HG02623 (cell line): ENCODE data around the gene HSPA4.
"Not testable (repeated sequence)": the region's sequence is repeated elsewhere in the genome, so short reads cannot be mapped to it uniquely, and the experiment has no call there.

ENCODE experiments used
- ATAC-seq: cut with Tn5 transposase; IDR thresholded peaks from one replicate; pipeline ENCODE4 v1.9.1; 2021; ENCODE audit warnings: moderate library complexity; ENCODE audit not compliant: unreplicated experiment

The HSPA4 gene

DNA sequence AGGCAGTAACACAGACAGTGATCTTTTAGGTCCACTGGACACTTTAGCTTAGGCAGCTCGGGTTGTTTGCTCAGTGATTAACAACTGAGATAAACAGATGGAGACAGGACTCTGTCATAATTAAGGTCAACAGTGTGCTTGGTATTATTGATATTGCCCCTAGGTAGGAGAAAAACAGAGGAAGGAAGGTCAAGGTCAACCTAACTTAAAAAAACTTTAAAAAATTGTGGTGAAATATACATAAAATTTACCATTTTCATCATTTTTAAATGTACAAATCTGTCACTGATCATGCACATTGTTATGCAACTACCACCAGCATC is 2.1 kb upstream of the HSPA4 start:
- ATAC-seq: no peak

DNA sequence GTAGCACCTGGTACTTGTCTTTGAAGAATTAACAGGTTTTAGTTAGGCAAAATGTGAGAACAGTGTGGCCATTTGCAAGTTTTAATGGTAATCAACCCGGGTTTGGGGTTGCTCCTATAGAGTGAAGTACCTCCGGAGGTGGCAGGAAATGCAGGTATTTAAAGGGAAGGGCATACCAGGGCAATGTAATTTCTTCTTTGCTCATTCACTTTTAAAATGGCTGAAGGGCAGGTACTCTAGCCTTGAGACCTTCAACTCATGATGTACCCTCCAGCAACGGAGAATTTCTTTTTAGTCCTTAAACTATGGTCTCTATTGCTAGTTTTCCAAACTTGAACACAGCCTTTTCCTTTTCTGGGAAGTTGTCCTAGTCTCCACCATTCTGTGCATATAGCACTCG is 1.3 kb upstream of the HSPA4 start:
- no peak for ATAC-seq

DNA sequence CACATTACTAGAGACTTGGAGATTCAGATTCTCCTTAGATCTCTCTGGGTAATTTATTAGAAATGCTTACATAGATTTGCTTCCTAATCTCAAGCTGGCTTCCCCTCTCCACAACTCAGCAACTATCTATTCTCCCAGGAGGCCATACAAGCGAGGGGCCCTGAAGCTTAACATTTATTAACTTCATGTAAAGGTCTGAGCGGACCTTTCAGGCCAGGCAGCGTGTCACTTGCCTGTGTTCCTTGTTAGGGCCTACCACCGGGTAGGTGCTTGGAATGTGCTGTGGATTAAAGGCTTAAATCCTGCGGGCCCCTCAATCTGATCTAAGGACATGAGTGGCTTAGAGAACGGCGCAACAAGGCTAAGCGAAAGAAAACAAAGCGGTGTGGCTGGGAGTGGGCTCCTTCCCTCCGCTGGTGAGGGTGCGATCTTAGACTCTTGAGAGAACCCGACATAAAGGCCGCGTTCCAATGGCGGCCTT is 712 bp upstream of the HSPA4 start:
- no peak for ATAC-seq

DNA sequence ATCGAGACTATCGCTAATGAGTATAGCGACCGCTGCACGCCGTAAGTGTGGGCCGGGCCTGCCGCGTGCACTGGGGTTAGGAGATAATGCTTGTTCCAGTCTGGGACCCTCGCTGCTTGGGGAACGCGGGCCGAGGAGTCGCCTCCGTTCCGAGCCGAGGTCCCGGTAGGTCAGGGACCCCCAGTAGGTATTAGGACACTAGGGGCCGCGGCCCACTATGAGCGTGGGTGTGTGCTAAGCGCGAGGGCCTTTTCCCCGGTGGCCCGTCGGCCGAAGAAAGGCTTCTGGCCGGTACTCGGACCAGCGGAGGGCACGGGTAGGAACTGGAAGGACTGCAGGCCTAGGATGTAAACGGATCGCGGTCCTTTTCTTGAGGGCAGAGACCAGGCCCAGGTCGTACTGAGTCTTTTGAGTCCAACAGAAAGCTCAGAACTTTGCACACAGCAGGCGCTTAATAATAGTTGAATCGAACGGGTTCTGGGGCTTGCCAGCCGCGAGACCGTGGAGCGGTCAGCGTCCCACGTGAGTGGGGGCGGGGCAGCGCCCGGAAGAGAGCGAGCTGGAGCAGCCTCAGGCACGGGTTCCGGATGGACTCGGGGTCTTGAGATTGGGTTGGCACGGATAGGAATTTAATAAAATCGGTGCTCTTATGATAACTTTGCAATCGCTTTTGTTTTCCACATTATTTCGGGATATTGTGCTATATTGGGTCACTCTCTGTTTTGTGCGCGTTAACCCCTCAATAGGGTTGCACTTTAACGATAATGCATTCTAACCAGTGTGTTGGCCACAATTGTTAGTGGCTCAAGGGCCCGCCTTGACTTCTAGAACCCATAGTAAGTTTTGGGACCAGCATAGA is 733 bp downstream of the HSPA4 start:
- peak; percentile 28 for ATAC-seq

DNA sequence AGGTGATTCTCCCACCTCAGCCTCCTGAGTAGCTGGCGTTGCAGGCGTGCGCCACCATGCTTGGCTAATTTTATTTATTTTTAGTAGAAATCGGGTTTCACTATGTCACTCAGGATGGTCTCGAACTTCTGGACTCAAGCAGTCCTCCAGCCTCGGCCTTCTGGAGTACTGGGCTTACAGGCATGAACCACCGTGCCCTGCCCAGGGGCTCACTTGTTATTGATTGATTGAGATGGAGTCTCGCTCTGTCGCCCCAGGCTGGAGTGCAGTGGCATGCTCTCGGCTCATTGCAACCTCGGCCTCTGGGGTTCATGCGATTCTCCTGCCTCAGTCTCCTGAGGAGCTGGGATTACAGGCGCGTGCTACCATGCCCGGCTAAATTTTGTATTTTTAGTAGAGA is 1.6 kb downstream of the HSPA4 start:
- ATAC-seq: no peak

DNA sequence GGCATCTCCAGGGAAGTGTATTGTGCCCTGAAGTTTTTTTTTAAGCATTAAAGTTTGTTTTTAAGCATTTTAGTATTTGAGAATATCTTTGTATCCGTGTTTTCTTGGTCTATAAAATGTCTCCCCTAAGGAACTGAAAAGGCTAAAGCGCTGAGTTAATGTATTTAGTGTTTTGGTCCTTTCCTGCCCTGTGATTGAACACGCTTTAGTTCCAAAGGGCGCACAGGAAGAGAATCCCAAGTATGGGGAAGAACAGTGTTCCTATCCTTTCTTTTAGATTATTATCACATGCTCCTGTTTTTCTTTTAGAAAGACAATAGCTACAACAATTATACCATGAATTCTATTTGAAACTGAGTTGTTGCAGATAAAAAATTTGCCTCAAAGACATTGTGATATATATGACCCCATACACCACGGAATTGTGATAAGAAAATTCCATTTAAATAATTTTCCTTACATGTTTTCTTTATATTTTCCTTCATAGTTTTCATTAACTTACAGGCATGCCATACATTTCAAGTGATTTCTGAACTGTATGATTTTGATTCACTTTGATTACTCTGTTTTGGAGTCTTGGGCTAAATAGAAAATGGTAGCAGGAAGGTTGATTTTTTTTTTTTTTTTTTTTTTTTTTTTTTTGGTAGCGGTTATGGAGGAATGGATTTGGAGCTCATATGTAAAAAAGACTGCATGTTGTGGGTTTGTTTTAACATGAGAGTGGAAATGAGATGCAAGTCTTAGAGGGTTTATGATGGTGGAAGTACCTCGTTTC is 3.1 kb downstream of the HSPA4 start:
- no peak for ATAC-seq

DNA sequence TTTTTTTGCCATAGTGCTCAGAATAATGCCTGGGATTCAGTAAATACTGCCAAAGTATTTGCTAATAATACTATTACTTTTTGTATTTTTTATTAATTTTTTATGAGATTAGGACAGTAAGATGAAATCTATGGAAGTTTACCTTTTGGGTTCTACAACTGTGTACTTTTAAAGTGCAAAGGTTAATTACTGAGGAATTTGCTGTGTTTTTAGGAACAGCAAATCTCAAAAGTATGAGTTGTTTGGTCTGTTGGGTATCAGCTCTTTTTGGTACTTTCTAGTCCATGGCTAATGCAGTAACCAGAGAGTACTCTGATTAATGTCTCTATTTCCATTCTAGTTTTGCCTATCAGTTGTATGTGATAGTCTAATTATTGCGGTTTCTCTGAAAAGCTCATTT is 5.1 kb downstream of the HSPA4 start:
- ATAC-seq: no peak

DNA sequence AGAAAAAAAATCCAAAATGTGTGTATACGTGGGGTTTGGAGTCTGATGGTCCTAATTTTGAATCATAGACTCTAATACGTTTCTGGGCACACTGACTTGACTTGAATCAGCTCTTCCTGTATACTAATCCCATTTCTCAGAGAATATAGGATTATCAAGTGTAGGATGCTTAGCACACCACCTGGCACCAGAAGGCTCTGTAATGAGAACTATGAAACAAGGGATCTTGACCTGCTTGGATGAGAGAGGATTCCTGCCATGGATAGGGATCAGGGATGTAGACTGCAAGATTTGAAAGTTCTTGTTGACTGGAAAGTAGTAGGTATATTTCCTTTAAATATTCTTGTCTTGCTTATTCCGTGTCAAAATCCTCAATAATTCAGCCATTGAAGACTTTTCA is 7.8 kb downstream of the HSPA4 start:
- ATAC-seq: no peak

DNA sequence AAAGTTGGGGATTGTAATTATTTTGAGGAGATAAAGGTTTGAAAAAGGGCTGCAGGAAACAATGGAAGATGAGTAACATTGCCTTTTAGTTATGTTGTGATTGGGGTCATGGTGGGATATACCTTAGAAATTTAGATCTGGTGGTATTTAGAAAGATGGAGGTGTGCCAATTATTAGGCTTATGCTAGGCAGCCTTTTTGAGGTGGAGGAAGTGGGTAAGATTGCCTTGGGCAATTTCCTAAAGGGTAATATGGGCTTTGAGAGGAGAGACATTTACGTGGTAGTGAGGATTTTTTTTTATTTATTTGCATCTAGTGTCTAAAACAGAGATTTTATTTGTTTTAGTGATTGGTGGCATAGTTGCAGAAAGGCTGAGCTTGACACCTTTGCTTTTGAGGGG is 10.5 kb downstream of the HSPA4 start:
- ATAC-seq: no peak

DNA sequence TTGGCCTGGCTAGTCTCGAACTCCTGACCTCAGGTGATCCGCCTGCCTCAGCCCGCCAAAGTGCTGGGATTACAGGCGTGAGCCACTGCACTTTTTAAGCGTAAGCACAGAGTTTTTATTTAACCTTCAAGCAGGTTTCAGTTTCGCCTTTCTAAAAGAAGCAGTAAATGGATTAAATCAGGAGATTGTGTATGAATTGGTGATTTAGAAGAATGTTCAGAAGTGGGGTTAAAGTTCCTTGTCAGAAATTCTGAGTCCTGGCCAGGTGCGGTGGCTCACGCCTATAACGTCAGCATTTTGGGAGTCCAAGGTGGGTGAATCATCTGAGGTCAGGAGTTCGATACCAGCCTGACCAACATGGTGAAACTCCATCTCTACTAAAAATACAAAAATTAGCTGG is 12.2 kb downstream of the HSPA4 start:
- no peak for ATAC-seq

DNA sequence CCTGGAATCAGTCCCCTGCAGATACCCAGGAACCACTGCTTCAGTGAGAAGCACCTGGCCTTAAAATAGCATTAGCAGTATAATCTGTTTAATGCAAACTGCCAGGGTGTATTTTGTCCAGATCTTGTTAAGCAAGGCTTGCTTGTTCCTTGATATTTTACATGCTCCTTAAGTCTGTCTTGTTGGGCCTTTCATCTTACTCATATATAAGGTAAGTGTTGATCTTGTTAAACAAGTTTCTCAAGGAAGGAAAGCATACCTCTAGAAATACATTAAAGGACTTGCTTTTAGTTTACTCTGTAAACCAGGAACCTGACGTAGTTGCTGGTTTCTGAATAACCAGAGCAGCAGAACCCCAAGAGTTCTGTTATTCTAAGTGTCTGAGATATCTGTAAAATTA is 13.7 kb downstream of the HSPA4 start:
- ATAC-seq: no peak

DNA sequence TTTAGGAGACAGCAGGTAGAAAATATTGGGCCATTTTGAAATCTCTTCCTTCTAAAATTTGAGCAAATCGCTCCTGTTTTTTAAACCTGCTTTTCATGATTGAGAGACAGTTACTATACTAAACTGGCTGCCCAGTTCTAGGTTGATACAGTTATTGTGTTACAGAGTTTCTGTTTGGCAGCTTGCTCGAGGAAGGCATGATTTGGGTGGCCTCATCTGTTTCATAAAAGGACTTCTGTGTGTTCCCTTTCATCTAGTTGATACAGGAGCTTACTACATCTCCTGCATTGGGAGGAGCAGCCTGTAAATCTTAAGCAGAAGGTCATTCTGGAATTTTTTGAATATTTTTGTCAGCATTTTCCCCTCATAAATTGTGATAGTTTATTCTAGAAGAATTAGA is 14.2 kb downstream of the HSPA4 start:
- no peak for ATAC-seq

DNA sequence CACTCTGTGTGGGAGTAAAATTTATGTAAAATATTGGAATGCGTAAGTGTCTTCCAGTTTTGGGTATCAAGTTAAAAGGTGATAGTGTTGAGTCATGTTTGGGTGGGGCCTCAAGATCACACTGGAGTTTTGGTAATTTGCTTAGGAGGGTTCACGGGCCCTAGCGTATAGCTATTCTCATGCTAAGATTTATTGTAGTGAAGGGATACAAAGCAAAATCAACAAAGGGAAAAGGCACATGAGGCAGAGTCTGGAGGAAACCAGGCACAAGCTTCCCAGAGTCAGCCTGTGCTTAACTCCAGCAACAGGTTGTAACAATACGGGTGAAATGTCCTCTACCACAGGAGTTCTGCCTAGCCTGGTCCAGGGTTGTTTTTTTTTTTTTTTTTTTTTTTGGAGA is 20.2 kb downstream of the HSPA4 start:
- ATAC-seq: no peak

DNA sequence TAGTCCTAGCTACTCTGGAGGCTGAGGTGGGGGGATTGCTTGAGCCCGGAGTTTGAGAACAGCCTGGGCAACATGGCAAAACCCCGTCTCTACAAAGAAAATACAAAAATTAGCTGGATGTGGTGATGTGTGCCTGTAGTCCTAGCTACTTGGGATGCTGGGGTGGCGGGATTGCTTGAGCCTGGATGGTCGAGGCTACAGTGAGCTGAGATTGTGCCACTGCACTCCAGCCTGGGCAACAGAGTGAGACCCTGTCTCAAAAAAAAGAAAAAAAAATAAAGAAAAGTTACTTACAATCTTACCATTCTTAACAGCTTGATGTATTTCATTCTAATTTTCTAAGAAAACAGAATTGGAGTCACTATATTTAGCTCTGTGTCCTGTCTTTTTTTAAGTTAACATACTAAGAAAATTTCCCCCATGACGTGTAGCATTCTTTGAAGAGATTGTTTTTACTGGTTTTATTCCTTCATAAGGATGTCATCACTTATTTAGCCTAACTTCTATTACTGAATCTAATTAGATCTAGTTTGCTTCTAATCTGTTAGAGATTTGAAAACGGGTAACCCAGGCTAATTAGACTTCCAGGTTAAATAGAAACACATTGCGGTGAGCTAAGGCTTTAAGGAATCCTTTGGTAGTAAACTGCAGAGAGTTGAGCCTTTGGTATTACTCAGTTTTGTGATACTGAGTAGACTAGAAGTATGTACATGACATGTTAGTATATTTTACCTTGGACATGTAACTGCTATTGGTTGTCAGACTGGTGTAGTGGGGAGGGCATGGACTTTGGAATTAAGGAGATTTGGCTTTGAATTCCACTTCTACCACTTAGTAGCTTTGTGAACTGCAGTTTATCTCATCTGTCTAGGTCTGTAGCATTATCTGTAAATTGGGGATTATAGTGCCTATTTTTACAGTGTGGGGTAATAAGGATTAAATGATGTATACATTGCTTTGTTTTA is 24.0 kb downstream of the HSPA4 start:
- no peak for ATAC-seq

DNA sequence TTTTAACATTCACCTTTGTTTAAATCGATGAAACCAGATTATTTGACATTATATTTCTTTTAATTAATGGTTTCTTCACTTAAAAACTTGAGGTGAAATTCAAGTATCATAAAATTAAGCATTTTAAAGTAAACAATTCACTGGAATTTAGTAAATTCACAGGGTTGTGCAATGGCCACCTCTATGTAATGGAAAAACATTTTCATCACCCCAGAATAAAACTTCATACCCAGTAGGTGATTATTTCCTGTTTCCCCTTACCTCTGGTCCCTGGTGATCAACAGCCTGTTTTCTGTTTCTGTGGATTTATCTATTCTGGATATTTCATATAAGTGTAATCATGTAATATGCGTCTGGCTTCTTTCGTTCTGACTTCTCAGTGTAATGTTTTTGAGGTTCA is 27.2 kb downstream of the HSPA4 start:
- no peak for ATAC-seq

DNA sequence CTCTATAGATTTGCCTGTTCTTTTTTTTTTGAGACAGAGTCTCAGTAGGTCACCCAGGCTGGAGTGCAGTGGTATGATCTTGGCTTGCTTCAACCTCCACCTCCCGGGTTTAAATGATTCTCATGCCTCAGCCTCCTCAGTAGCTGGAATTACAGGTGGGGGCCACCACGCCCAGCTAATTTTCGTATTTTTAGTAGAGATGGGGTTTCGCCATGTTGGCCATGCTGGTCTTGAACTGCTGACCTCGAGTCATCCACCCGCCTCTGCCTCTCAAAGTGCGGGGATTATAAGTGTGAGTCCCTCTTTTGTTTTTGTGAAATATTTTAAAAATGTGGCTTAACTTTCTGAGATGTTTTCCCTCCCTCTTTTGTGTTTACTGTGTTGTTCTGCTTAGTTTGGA is 29.2 kb downstream of the HSPA4 start:
- ATAC-seq: no peak

DNA sequence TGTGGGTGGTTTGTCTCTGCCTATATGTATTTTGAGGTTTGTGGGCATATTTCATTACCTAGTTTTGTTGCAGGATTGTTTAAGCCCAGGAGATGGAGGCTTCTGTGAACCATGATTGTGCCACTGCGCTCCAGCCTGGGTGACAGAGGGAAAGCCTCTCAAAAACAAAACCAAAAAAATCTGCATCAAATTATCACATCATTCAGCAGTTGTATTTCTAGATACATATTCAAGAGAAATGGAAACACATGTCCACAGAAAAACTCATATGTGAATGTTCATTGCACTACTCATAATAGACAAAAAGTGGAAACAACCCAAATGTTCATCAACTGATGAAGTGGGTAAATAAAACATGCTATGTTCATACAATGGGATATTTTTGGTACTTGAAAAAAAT is 29.9 kb downstream of the HSPA4 start:
- ATAC-seq: no peak

DNA sequence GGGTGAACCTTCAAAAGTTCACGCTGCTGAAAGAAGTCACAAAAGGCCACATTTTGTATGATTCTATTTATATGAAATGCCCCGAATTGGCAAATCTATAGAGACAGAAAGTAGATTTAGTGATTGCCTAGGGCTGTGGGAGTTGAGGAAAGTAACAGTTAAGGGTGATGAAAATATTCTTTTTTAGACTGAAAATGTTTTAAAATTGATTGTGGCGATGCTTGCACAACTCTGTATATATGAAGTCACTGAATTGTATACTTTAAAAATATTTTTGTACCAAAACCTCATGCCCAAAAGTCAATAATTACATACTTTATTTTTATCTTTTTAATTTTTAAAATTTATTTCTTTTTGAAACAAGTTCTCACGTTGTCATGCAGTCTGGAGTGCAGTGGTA is 30.3 kb downstream of the HSPA4 start:
- ATAC-seq: no peak

DNA sequence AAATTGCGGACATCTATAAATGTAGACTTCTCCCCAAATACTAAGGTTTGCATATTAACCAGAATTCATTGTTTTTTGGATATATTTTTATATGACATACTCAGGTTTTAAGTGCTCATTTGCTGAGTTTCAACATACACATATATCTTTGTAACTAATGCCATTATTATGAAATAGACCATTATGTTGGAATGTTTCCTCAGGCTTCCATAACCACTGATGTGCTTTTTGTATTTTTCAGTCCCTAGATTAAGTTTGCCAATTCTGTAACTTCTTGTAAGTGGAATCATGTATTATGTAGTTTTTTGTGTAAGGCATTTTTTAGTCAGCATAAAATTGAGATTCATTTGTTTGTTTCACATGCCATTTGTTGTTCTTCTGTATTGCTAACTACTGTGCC is 32.1 kb downstream of the HSPA4 start:
- no peak for ATAC-seq

DNA sequence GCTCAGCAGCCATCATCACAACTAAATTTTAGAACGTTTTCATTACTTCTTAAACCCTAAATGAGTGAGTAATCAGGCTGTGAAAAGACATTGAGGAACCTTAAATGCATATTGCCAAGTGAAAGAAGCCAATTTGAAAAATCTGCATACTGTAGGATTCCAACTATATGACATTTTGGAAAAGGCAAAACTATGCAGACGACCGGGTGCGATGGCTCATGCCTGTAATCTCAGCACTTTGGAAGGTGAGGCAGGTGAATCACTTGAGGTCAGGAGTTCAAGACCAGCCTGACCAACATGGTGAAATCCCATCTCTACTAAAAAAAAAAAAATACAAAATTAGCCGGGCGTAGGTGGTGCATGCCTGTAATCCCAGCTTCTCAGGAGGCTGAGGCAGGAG is 33.4 kb downstream of the HSPA4 start:
- not testable (repeated sequence) for ATAC-seq

DNA sequence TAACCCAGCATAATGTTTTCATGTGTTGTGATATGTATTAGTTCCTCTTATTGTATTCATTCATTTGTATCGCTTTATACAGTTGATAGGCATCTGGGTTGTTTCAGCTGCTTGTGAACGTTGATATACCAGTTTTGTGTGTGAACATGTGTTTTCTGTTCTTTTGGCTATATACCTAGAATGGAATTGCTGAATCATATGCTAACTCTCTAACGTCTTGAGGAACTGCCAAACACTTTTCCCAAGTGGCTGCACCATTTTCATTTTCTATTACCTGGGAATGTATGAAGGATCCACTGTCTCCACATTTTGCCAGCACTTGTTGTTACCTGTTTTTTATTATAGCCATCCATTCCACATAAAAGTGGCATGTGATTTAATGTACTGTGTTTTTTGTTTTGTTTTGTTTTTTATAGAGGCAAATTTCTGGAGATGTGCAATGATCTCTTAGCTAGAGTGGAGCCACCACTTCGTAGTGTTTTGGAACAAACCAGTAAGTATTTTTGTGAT is 34.6 kb downstream of the HSPA4 start:
- no peak for ATAC-seq
